ENCODE data around the gene CWC27.
"Not testable (repeated sequence)": the region's sequence is repeated elsewhere in the genome, so short reads cannot be mapped to it uniquely, and the experiment has no call there.

Gene CWC27

GRCh38 chr5:64789457-64789856, 20.7 kb downstream of the CWC27 start:
- peak; percentile 63 for DNase-seq (ENCODE audit: low read depth)

DNA sequence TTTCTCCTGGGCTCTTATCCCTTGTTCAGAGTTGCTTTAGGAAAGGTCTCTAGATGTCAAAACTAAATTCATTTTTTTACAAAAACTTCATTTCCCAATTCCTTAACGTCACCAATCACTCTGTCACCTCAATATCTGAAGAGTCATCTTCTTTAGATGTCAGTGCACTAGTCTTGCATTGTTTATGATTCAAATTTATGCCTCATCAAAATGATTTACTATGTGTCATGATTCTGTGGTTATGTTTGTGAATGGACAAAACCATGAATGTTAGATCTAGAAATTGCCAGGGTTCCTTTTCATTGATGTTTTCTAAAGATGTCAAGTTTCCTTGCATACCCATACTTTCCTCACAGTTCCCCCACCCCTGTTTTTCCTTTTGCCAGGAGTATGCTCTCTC, 21.5 kb downstream of the CWC27 start:
- DNase-seq (ENCODE audit: low read depth) = no peak

- no peak for DNase-seq (ENCODE audit: low read depth)
Observed at GRCh38 chr5:64792469-64792868, 23.7 kb downstream of the CWC27 start.

DNA sequence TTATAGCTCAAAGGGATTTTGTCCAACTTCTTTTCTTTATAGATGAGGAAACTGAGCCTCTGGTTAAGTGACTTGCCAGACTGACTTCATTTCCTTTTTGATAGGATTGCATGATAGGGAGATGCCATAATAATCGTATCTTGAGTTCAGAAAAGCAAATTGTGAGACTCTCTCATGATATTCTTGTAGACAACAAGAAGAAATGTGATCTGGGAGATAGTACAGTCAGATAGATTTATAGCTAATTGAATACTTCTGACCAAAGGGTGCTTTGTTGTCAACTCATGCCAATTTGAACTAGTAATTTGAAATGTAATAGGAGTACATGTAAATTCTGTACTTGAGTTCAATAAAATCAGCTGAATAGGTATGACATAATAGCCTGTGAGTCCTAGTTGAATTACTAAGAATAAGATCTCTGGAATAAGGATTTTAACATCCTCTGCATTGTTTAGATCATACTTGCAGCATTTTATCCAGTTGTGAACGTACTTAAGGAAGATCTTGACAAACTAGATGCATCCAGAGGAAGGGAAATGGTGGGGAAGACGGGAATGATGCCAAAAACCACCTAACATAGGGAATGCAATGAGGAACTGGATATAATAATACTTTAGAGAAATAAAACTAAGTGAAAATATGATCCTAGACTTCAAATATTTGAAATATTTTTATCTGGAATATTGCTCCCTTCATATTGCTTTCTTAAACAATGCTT, 25.5 kb downstream of the CWC27 start:
- DNase-seq (ENCODE audit: low read depth) = no peak

DNA sequence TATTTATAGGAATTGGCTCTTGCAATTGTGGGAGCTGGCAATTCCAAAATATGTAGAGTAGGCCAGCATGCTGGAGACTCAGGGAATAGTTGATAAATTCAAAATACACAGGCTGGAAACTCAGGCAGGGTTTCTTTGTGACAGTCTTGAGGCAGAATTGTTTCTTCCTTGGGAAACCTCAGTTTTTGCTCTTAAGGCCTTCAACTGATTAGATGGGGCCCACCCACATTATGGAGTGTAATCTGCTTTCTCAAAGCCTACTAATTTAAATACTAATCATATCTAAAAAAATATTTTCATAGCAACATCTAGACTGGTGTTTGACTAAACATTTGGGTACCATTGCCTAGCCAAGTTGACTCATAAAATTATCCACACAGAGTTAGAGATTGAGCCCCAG, 27.6 kb downstream of the CWC27 start:
- DNase-seq (ENCODE audit: low read depth) = no peak

DNA sequence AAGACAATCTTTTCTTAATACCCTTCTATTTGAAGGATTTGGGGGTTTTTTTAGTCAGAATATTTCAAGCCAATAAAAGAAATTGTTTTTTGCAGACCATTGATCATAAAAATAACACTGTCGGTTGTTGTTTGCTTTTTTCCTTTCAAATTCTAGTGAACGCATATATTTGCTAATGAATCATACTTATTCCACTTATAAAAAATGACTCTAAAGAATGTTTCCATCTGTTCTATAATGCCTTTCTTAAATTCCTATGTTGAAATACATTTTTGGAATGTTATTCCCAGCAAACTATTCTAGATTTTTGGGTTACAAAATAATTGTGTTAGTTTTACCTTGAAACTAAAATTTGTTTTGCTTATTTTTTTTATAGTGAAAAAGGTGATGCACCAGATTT, 32.2 kb downstream of the CWC27 start:
- no peak for DNase-seq (ENCODE audit: low read depth)

DNA sequence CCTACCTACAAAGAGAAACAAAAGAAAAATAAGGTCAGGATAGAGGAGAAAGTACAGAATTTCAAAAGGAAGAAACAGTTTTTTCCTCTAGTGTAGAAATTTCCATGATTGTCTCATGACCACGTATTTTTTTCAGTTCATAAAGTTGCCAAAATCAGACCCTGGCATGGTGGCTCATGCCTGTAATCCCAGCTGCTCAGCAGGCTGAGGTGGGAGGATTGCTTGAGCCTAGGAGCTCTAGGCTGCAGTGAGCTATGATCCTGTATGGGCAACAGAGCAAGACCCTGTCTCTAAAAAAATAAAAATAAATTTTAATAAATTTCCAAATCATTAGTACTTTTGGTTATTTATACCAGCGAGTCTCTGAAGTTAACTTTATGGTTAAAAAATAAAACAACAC, 37.8 kb downstream of the CWC27 start:
- no peak for DNase-seq (ENCODE audit: low read depth)

GRCh38 chr5:64807520-64807919, 38.8 kb downstream of the CWC27 start:
- no peak for DNase-seq (ENCODE audit: low read depth)

GRCh38 chr5:64811050-64811640, 42.4 kb downstream of the CWC27 start:
- DNase-seq (ENCODE audit: low read depth) = peak; percentile 65

DNA sequence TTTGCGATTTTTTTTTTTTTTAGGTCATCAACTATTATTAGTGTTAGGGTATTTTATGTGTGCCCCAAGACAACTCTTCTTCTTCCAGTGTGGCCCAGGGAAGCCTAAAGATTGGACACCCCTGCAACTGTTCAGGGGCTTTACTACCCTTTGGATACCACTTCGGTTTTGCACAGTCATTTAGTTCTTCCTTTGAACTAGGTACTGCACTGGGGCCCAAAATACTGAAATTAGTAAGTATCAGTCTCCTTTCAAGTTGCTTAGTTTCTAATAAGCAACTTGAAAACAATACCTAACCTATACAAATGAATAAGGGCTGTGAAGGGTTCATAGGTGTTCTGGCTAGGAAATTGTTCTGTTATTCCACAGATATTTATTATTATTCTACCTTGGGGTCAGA, 45.3 kb downstream of the CWC27 start:
- no peak for DNase-seq (ENCODE audit: low read depth)

GRCh38 chr5:64818245-64818644, 49.5 kb downstream of the CWC27 start:
- DNase-seq (ENCODE audit: low read depth) = no peak

DNA sequence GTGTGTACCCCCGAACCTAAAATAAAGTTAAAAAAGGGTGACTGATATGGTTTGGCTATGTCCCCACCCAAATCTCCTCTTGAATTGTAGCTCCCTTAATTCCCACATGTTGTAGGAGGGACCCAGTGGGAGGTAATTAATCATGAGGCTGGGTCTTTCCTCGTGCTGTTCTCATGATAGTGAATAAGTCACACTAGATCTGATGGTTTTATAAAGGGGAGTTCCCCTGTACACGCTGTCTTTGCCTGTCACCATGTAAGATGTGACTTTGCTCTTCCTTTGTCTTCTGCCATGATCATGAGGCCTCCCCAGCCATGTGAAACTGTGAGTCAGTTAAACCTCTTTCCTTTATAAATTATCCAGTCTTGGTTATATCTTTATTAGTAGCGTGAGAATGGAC, 50.6 kb downstream of the CWC27 start:
- DNase-seq (ENCODE audit: low read depth) = not testable (repeated sequence)

- DNase-seq (ENCODE audit: low read depth) = no peak
Observed at GRCh38 chr5:64822320-64822719, 53.6 kb downstream of the CWC27 start.

DNA sequence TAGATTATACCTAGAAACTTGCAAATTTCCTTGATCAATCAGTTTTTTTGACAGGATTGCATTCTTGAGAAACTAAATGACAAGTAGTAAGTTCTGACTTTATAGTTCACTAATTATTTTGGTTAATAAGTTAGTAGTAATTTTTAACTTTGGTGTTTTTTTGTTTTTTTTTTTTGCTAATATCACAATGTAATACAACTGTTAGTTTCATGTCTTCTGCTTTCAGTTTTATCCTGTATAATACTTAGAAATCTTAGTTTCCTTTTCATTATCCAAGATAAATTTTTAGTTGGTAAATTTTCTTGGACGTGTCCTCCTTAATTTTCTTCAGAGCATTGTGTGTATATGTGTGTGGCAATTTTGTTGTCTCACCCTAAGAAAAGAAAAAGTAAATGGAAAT, 57.8 kb downstream of the CWC27 start:
- no peak for DNase-seq (ENCODE audit: low read depth)

DNA sequence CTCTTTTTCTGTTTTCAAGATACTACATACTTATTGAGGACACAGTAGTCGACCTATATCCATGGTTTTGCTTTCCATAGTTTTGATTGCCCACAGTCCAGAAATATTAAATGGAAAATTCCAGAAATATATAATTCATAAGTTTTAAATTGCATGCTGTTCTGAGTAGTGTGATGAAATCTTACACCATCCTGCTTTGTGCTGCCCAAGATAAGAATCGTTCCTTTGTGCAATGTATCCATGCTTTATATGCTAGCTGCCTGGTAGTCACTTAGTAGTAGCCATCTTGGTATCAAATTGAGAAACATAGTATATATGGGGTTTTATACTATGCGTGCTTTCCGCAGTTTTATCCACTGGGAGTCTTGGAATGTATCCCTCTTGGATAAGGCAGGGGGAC, 59.0 kb downstream of the CWC27 start:
- DNase-seq (ENCODE audit: low read depth) = peak; percentile 43

DNA sequence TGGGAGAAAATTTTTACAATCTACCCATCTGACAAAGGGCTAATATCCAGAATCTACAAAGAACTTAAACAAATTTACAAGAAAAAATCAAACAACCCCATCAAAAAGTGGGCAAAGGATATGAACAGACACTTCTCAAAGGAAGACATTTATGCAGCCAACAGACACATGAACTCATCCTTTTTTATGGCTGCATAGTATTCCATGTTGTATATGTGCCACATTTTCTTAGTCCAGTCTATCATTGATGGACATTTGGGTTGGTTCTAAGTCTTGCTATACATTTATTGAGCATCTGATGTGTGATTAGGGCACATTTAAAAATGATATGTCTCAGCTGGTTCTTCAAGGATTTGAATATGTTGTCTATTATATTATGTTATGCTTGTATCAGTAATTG, 61.9 kb downstream of the CWC27 start:
- not testable (repeated sequence) for DNase-seq (ENCODE audit: low read depth)

DNA sequence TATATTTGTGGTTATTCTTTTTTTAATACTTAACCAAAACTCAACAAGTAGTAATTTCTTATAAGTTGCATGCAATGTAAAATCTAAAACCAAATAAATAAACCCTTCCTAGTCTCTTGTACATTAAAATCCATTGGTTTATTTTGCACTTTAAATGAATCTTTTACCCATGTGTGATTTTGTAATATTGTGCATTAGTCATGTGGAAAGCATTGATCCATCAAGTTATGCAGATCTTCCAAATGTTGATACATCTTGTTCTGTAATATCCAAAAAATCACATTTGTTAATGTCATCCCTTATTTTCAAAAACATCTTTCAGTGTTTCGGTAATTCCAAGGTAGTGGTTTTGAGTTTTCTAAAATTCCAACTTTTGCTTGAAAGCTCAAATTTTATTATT, 63.3 kb downstream of the CWC27 start:
- peak; percentile 65 for DNase-seq (ENCODE audit: low read depth)

DNA sequence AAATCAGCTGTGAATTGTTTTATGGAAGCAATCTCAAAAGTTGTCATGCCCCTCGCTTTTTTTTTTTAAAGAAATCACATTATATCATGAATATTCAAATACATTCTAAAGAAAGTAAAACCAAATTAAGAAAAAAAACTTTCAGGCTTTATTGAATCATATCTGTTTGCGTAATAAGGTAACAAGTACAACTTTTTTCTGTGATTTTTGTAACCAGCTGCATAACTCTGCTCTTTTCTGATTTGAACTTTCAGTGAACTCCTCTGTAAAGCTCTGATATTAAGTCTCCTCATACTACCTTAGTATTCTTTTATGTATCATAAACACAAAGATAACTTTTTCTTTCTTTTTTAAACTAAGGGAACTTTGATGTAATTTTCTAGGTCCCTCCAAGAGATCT, 65.3 kb downstream of the CWC27 start:
- peak; percentile 6 for DNase-seq (ENCODE audit: low read depth)

DNA sequence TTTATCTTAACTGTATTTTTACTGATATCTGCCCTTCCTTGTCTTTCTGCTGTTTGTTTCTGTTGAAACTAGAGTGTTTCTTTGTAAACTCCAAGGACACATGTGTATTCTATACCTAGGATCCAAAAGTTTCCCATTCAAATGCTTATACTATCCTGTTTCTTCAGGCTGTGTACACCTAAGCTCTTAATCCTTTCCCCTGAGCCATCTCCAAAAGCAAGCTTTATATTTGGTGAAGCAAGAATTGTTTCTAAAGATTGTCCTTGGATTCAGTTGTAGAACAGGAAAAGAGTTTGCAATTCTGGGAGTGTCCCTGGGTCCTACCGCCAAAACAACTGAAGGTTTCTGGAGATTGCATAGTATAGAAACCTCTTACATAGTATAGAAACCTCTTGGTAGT, 65.9 kb downstream of the CWC27 start:
- DNase-seq (ENCODE audit: low read depth) = no peak

DNA sequence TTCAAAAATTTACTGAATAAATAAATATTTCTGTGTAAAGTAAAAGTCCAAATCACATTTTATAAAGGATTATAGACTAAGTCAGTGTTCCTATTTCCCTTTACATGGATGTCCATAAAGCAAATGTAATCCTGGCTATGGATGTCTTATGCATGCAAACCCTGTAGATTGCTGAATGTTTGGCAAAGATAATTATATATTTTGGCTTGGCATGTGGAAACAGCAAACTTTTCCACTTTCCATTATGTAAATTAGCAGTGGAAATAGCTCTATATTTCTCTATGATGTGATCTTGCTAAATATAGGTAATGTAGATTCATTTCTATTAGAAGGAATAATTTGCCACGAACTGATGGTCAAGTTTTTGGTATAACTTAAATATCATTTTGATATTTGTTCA, 66.5 kb downstream of the CWC27 start:
- DNase-seq (ENCODE audit: low read depth) = no peak

- DNase-seq (ENCODE audit: low read depth) = no peak
Observed at GRCh38 chr5:64836190-64836755, 67.5 kb downstream of the CWC27 start.

DNA sequence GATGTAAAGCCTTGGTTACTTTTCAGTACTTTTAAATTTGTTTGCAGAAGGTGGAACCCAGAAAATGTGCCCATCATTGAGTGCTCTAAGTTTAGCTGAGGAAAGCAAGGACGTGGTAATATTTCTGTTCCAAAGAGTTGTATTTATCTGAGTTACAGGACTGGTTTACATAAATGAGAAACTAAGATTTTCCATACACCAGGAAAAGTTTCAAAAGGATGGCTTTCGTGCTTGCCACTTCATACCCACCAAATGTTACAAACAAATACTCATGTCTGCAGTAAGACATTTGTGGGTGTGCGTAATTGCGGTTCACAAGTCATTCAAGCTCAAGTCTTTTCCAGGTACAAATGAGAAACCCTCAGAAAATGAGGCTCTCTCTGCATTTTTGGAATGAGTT, 68.1 kb downstream of the CWC27 start:
- no peak for DNase-seq (ENCODE audit: low read depth)

DNA sequence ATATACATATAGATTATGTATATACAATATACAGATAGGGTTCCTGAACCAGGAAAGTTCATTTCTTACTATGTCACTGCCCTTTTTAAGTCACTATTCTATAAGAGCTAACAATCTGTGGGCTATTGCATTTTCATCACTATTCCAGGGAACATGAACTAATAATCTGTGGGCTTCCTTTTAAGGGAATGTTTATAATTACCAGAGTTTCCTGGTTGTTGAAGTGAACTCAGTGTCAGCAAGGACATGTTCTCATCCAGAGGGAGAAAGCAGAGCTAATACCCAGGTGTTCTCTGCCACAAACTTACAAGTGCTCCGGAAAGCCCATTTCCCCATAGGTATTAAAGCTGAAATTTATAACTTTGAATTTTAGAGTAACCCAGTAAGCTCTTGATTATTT, 69.6 kb downstream of the CWC27 start:
- no peak for DNase-seq (ENCODE audit: low read depth)

- no peak for DNase-seq (ENCODE audit: low read depth)
Observed at GRCh38 chr5:64838803-64839202, 70.1 kb downstream of the CWC27 start.

Measured in fibroblast of gingiva (primary cell).